A673 (cell line): Measurements from ENCODE around the gene RMDN3. TPM values are rescaled to one million over a fixed set of nuclear protein-coding genes. Genes with fewer than 3 reads are reported as not detected.
A peak's percentile ranks its signal among the peaks of the same experiment; 100 is the strongest.

ENCODE experiments used
- BruUV-seq: library from RNA; stranded (reverse); fragments of 400-500 nt; replicated peaks from 2 replicates; lab custom pipeline; 2021; lab: Mats Ljungman, UMichigan
- CTCF ChIA-PET: fragments of 300-600 bp; sonication (Branson Sonifier 250); formaldehyde crosslinking; loops from one replicate; lab custom pipeline; 2022; ENCODE audit warnings: antibody characterized with exemption; lab: Charles Lee
- POLR2A ChIA-PET: fragments of 300-600 bp; sonication (Branson Sonifier 250); formaldehyde crosslinking; loops from one replicate; lab custom pipeline; 2022; ENCODE audit warnings: antibody characterized with exemption; ENCODE audit not compliant: low non-redundant PET; lab: Charles Lee
- DNase-seq: peaks from one replicate; pipeline ENCODE4 v3.0.0-alpha.2; 2015; ENCODE audit warnings: low spot score
- H3K27ac ChIP-seq: fragments of 200-600 bp; sonication (generic); 2 replicates; pipeline ENCODE4 v1.5.1; 2016; ENCODE audit warnings: mixed run types, low read depth, mild to moderate bottlenecking, mixed read lengths, antibody characterized with exemption, low read length; ENCODE audit not compliant: poor library complexity, severe bottlenecking
- H3K27me3 ChIP-seq: fragments of 200-600 bp; sonication (generic); replicated peaks from 2 replicates; pipeline ENCODE4 v1.6.1; 2017; ENCODE audit warnings: mixed run types, low read depth, mild to moderate bottlenecking, mixed read lengths, antibody characterized with exemption, low read length; ENCODE audit not compliant: insufficient read depth, poor library complexity
- H3K36me3 ChIP-seq: fragments of 200-600 bp; sonication (generic); 2 replicates; pipeline ENCODE4 v1.6.1; 2016; ENCODE audit warnings: mixed run types, mild to moderate bottlenecking, mixed read lengths, antibody characterized with exemption, low read length; ENCODE audit not compliant: insufficient read depth, poor library complexity, severe bottlenecking
- H3K4me1 ChIP-seq: fragments of 200-600 bp; sonication (generic); 2 replicates; pipeline ENCODE4 v1.6.1; 2017; ENCODE audit warnings: mixed run types, mild to moderate bottlenecking, mixed read lengths, antibody characterized with exemption, low read length; ENCODE audit not compliant: insufficient read depth, poor library complexity, severe bottlenecking
- H3K4me3 ChIP-seq: fragments of 200-600 bp; sonication (generic); 2 replicates; pipeline ENCODE4 v1.5.1; 2016; ENCODE audit warnings: low read depth, mixed run types, mild to moderate bottlenecking, mixed read lengths, low read length; ENCODE audit not compliant: poor library complexity, severe bottlenecking
- H3K9me3 ChIP-seq: fragments of 200-600 bp; sonication (generic); 2 replicates; pipeline ENCODE4 v1.6.1; 2016; ENCODE audit warnings: mixed run types, low read depth, mild to moderate bottlenecking, mixed read lengths, antibody characterized with exemption, low read length; ENCODE audit not compliant: poor library complexity, severe bottlenecking
- EZH2 ChIP-seq: fragments of 200-600 bp; sonication (generic); IDR thresholded peaks from 2 replicates; pipeline ENCODE4 v1.6.1; 2017; ENCODE audit warnings: borderline replicate concordance, low read depth, mild to moderate bottlenecking, mixed read lengths, antibody characterized with exemption, low read length; ENCODE audit not compliant: poor library complexity, severe bottlenecking
- intact Hi-C: fragments of 100-400 bp; cut with micrococcal nuclease; formaldehyde crosslinking; loops from one replicate; pipeline ENCODE4 v1.10.0; 2022; ENCODE audit not compliant: unreplicated experiment
- total RNA-seq: library from RNA; stranded (reverse); gene quantifications from 2 replicates; pipeline ENCODE4 v1.2.3, GENCODE V29; 2021
- TF ChIP-seq, protein P1 (sequence below): fragments of 300-800, 200-600 bp; sonication (generic); conservative IDR thresholded peaks from 2 replicates; pipeline ENCODE4 v1.5.1; 2017; ENCODE audit warnings: low read depth, mild to moderate bottlenecking, antibody characterized with exemption, low read length, moderate library complexity, mixed read lengths

The RMDN3 gene
- total RNA-seq, 1 experiment from 2014 or later: 50.8 TPM

DNA sequence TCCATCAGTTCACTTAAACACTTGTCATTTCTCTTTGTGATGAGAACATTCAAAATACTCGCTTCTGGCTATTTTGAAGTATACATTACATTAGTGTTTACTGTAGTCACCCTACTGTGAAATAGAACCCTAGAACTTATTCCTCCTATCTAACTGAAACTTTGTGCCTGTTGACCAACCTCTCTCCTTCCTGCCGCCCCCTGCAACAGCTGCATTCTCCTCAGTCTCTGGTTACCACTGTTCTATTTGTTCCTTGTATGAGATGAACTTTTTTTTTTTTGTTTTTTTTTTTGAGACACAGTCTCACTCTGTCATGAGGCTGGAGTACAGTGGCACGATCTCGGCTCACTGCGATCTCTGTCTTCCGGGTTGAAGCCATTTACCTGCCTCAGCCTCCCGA lies 57.1 kb downstream of the RMDN3 start:
- no peak for DNase-seq
- no peak overlapping the region for H3K27ac ChIP-seq
- intact Hi-C loops: no loop called here
- no TSS peak for BruUV-seq
- H3K36me3 ChIP-seq: peaks cover 47% of the 10 kb centered on the region
- H3K9me3 ChIP-seq: no peaks in the 10 kb centered on the region
- no peak overlapping the region for H3K4me3 ChIP-seq
- POLR2A ChIA-PET: no interaction called here
- peaks cover 4% of the 10 kb centered on the region for H3K4me1 ChIP-seq
- TF ChIP-seq, protein P1, sequence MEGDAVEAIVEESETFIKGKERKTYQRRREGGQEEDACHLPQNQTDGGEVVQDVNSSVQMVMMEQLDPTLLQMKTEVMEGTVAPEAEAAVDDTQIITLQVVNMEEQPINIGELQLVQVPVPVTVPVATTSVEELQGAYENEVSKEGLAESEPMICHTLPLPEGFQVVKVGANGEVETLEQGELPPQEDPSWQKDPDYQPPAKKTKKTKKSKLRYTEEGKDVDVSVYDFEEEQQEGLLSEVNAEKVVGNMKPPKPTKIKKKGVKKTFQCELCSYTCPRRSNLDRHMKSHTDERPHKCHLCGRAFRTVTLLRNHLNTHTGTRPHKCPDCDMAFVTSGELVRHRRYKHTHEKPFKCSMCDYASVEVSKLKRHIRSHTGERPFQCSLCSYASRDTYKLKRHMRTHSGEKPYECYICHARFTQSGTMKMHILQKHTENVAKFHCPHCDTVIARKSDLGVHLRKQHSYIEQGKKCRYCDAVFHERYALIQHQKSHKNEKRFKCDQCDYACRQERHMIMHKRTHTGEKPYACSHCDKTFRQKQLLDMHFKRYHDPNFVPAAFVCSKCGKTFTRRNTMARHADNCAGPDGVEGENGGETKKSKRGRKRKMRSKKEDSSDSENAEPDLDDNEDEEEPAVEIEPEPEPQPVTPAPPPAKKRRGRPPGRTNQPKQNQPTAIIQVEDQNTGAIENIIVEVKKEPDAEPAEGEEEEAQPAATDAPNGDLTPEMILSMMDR: no peak
- TF ChIP-seq EZH2: no peak
- H3K27me3 ChIP-seq: no peaks in the 10 kb centered on the region
- CTCF ChIA-PET: no interaction called here

DNA sequence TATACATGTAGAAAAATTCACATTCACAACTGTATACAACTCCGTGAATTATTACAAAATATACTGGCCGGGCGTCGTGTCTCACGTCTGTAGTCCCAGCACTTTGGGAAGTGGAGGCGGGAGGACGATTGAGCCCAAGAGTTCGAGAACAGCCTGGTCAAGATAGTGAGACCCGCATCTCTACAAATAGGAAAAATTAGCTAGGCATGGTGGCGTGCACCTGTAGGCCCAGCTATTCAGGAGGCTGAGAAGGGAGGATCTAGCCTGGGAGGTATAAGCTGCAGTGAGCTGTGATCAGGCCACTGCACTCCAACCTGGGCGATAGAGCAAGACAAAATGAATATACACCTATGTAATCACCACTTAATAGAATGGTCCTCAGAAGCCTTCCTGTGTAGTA lies 58.8 kb downstream of the RMDN3 start:
- Histone ChIP-seq H3K27me3 (no peaks in the 10 kb centered on the region), H3K9me3 (no peaks in the 10 kb centered on the region), H3K4me1 (peaks cover 4% of the 10 kb centered on the region), H3K36me3 (peaks cover 31% of the 10 kb centered on the region), H3K4me3 (peak overlapping the region; percentile 76), H3K27ac (peak overlapping the region; percentile 94)
- ChIA-PET CTCF (no interaction called here), POLR2A (no interaction called here)
- TF ChIP-seq EZH2: no peak
- TF ChIP-seq, protein P1: no peak
- no peak for DNase-seq
- intact Hi-C loops: no loop called here
- no TSS peak for BruUV-seq

DNA sequence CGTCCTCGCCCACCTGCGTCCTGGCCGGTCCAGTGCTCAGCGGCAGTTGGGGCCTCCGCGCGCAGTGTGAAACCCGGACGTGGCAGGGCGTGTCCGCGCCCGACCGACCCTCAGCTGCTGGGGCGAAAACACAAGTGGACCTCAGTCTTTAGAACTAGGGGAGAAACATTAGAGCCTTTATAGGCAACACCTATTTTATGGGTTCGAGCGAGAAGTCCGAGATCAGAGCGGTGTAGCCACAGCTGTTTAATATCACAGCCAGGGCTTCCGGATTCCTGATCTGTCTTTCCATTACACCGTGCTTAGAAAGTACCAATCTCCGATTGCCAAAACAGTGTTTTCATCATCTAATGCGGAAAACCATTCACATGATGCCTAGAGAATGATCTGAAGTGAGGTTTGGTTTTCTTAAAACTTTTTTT lies 59.6 kb downstream of the RMDN3 start:
- H3K9me3 ChIP-seq: no peaks in the 10 kb centered on the region
- peak overlapping the region; percentile 94 for H3K27ac ChIP-seq
- TF ChIP-seq, protein P1: no peak
- TF ChIP-seq EZH2: no peak
- peak; percentile 33 for DNase-seq
- H3K27me3 ChIP-seq: no peaks in the 10 kb centered on the region
- POLR2A ChIA-PET: no interaction called here
- intact Hi-C loops: no loop called here
- BruUV-seq: no TSS peak
- H3K36me3 ChIP-seq: peaks cover 24% of the 10 kb centered on the region
- H3K4me1 ChIP-seq: peaks cover 4% of the 10 kb centered on the region
- H3K4me3 ChIP-seq: peak overlapping the region; percentile 76
- CTCF ChIA-PET: interaction anchor here (1.0 kb wide), 1 partner anchor 164 kb away, joined by 3 read pairs; no protein-coding TSS in a partner anchor
